NOMO-1 (cell line): ENCODE results near the gene STX18.

Source experiments
- DNase-seq, 2 experiments: peaks; one replicate each; lab custom pipeline; 2025; ENCODE audit not compliant: unreplicated experiment in 2 of 2; lab: John Stamatoyannopoulos, UW

The STX18 gene

DNA sequence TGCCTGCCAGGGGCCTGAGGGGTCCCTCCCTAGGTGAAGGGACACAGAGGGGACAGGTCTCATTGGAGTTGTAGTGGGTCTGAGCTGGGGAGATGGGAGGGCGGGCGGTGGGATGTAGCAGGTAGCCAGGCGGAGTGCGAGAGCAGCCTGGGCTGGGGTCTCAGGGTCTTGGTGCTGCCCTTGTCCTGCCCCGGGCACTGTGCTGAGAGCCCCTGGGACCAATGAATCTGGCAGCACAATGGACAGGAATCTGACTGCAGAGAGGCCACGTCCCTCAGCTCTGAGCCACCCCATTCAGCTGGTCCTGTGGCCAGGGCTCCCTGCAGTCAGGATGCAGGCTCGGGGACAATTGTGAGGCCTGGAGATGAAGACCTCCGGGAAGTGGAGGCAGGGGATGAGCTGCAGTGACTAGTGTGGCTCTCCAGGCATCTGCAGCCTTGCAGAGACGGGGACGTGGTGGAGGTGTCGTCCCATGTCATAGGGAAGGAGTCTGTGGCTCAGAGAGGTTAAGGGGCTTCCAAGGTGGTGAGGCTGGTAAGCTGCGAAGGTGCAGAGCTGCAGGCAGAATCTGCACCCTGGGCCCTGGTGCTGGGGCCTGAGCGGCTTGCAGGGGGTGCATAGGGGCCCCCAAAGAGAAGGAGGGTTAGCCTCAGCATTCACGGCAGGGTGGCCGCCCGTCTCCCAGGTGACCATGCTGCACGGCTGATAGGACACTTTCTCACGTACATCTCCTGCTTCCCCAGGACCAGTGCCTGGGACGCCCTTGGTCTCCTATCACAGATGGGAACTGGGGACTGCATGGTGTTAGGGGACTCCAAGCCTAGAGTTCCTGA is 134.3 kb downstream of the STX18 start:
- no peak for DNase-seq

DNA sequence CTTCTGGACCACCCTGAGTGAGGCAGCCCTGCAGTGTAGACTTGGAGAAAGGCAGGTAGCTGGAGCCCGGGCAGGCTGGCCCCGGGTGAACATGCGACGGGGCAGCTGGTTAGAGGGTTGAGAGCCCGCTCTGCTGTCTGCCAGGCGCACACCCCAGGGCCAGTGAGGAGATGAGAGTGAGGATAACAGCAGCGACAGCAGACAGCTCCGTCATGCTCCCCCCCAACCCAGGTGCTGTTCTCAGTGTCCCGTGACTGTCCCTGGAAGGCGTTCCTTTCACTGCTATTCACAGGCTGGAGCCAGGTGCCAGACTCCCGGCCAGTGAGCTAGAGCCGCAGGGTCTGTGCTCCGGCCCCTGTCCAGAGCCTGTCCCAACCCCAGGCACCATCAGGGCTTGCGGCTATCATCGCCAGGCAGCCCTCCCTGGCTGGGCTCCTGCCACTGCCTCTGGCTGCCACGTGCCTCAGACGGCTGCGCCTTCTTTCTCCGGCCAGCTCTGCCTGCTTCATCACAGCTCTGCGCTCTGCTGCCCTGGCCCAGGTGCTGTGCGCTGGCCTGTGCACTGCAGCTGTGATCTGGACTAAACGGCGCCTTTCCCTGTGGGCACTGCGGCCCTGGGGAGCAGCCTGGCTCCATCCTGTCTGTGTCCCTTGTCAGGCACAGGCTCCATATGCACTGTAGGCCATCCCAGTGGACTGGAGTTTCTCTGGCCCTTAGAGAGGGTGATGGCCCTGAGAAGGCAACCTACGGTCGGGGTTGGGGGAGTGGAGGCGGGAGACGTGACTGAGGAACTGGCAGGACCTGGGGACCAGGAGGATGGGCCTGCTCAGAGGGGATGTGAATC is 135.2 kb downstream of the STX18 start:
- no peak for DNase-seq

DNA sequence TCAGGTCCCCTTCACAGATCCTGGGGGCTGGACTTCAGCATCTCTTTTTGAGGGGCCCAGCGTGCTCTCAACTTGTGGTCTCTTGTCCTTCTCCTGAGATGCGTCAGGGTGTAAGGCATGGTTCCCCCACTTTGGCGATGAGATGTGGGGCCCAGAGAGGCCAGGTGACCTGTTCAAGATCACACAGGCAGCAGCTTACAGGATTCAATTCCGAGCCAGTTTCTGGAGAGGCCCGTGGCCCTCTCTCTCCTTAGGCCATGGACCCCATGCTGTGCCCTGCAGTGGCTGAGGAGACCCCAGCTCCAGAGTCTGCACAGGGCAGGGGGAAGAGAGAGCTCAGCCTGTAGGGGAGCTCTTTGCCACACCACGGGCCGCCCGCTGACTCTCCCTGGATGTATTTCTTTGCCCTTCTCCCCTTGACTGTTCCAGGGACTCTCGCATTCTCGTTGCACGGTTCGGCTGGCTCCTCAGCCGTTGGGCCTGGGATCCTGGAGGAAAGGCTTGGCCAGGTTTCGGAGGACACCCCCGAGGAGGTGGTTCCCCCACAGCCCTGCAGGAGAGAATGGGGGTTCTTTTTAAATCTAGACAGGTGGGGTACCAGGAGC is 136.4 kb downstream of the STX18 start:
- DNase-seq = no peak

DNA sequence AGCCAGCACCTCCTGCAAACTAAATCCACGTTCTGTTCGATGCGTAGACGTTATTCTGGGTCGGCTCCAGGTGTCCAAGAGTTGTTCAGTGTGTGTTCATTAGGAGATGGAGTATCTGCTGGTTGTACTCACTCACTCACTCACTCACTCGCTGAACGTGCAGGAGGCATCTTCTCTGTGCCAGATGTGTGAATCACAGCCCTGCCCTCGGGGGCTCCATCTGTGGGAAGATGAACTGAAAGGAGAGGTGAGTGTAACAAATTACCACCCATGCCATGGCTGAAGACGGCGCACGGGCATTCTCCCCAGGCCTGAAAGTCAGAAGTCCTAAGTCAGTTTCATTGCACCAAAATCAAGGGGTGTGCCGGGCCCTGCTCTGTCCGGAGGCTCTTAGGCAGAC is 138.9 kb downstream of the STX18 start:
- DNase-seq = no peak

DNA sequence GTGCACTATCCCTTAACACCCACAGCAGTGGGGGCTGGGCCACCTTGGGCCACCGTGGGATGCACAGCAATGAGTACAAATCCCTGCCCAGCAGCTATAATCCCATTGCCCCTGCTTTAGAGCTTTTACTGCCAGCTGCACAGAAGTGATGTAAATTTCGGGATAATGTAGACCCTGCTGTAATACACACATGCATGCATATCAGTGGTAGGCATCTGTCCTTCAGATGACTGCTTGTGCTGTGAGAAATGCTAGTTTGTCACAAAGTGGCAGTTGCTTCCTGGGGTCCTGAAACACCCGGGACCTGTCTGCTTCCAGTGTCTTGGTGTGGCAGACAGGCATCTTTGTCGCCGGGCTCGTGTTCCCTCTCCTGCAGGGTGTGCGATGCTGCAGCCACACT is 140.8 kb downstream of the STX18 start:
- DNase-seq = no peak

DNA sequence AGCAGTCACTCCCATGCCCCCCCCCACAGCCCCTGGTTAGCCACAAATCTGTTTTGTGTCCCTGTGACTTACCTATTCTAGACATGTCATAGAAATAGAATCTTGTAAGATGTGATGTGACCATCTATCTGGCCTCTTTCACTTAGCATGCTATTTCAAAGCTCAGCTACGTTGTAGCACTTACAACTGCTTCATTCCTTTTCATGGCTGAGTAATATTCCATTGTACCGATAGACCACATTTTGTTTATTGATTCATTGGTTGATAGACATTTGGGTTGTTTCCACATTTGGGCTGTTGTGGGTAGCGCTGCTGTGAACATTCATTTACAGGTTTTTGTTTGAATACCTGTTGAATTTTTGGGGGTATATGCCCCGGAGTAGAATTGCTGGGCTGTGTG is 143.4 kb downstream of the STX18 start:
- DNase-seq = no peak

DNA sequence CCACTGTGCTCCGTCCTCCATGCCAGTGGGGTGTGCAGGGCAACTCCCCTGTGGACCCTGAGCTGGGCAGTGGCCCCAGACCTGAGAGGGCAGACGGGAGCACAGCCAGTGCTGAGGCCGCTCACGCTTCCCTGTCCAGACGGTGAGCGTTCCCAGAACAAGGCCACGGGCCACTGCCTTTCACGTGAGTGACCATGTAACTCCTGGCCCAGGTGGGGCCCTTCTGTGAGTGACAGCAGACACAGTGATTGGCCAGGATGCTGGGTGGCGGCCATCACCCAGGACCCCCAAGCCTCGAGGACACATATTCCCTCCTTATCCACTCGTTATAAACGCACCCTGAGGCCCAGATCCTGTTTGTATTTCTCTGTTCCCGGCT is 144.4 kb downstream of the STX18 start:
- DNase-seq = no peak

DNA sequence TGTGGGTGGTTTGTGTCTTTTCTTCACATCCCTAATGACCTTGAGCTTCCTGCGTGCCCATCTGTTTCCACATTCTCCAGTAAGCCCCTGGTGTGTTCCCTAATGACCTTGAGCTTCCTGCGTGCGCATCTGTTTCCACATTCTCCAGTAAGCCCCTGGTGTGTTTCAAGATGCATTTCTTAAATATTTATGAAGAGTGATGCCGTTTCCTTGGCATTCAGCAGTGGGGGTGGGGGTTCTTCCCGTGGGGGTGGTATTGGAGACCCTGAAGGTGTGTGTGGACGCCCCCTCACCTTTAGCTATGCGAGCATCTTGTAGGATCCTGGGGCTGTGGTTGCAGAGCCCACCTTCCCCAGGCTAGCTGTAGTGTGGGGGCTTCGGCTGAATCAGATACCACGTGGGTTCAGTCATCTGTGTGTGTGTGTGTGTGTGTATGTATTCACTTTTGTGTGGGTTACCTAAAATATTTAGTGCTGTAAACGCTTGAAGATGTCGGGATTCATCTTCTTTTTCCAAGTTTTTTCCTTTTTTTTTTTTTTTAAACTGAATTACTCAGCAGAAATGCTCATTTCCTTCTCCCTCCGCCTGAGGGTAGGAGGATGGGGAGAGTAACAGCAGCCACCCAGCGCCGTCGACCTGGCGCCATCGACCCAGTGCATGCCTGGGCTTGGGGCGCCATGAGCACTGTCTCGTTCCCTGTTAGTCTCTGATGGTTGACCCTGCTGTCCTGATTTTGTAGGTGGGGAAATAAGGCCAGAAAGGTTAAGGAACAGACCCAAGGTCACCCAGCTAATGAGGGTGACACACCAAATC is 145.0 kb downstream of the STX18 start:
- no peak for DNase-seq

DNA sequence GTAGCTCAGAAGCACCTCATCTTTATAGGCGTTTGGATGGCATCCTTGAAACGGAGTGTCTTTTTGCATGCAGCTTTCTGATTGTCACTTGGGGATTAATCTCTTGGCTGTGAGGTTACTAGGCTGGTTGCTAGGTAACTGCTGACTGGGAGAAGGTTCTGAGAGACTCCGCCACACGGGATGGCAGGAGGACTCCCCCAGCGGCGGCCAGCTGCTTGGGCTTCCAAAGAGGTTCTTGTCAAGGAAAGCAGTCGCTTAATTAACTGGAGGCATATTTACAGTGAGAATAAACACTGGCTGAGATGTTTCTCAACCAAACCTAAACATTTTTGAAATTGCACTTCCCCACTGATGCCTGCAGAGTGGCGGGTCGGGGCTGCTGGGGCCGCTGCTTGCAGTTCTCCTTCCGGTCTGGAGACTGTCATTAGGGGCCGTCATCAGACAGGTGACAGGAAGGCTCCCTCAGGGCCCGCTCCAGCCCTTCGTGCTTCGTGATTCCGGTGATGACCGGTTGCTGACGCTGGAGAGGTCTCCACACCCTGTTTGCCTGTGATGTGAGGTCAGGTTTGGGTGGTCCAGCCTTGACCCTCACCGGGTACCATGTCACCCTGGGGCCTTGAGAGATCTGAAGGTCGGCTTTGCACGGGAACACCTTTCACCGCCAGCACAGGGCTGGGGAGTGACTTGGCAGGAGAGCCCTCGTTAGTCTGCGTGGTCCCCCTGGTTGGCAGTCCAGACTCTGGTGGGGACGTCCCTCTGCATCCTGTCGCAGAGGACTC is 145.8 kb downstream of the STX18 start:
- peak; percentile 41 to 51 for DNase-seq

DNA sequence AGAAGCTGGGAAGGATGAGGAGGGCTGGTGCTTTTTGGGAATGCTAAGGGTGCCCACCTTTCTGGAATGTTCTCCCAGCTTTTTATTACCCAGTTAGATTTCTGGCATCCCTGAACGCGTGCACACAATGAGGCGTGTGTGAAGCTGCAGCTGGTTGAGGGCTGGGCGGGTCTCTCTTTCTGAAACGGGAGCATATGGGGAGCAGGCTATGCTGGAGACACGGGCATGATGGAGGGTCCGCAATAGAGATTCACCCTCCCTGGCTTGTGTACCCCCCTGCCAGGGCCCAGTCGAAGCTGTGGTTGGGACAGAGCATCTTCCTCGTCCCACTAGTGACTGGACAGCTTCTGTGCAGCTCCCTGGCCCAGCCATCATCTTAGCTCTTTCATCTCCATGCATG is 146.5 kb downstream of the STX18 start:
- DNase-seq = no peak

DNA sequence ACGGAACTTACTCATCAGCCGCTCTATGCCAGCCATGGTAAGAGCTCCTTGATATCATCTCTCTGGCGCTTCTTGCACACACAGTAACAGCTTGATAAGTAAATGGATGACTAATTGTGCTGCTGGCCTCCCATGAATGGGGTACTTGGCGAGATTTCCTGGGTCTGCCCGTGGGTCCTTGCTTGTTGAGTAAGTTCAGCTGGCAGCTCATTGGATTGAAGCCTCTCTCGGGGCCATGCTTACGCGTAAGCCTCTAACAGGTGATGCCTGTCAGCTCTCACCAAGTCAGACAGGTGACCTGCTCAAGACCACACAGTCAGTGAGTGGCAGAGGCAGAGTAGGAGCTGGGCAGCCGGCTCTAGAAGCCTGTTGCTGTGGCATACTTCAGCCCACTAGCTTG is 147.2 kb downstream of the STX18 start:
- DNase-seq = no peak

DNA sequence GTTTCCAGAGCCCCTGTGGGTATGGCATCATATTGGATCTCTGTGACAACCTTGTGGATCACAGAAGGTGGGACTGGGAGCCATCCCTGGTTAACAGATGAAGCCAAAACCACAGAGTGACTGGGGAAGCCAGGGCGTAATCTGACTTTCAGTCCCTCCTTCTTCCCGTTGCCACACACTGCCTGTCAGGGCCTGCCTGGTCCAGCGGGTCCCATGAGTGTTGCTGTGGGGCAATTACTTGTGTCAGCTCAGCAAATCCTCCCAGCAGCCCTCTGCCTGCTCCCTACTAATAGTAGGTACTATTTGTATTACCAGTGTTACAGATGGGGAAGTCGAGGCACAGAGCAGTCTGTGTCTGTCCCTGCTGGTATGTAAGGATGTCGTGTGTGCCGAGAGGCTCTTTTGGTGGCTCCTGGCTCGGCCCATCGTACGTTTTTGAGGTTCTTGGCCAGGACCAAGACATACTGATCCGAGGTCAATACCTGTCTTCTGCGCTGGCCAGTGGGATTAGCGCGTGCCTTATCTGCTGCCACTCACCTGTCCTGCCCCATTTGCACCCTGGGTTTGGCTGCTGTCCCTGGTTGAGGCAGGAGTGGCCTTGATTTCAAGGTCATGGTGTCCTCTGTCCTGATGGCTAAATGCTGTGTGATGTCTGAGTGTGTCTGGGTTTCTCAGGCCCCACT is 149.2 kb downstream of the STX18 start:
- peak; percentile 4 to 61 for DNase-seq

DNA sequence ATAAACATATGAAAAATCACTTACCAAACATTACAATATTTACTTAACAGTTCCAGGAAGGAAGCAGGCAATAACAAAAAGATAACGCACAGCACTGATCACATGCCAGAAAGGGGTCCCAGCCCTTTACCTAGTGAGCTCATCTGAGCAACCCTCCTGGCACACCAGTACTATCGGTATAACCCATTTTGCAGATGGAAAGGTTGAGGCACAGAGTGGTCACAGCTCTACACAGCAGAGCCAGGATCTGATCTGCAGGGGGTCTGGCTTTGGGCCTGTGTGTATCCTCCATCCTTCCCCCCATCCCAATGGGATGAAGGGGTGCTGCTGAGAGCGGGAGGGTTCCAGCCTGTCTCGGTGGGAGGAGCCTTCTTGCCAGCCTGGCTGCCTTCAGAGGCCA is 150.0 kb downstream of the STX18 start:
- DNase-seq = no peak

DNA sequence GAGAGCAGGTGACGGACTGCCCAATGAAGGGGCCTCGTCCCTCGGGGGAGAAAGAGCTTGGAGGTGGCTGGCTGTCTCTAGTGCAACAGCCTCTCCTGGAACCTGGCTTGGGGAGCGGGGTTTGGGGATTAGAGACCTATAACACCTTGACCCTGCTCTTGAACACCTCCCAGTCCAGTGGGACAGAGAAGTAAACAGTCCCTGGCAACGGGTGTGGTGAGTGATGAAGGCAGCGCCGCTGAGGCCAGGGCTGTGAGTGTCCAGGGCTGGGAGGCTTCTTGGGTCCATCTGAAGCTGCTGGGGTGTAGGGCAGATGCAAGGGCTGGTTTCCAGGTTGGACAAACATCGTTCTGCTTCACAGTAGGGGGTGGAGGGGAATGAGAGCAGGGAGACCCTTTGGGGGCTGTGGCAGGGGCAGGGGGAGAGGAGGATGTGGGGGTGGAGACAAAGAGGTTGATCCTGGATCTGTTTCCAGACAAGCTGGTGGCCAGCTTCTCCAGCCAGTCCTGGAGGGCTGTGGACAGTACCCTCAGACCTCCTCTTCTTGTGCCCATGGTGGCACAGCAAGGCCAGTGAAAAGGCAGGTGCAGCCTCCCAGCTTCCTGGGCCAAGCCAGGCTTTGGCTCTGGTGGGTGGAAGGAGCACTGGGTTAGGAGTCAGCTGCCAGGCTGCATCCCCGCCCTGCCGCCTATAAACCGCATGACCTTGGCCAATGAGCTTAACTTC is 151.2 kb downstream of the STX18 start:
- no peak for DNase-seq

DNA sequence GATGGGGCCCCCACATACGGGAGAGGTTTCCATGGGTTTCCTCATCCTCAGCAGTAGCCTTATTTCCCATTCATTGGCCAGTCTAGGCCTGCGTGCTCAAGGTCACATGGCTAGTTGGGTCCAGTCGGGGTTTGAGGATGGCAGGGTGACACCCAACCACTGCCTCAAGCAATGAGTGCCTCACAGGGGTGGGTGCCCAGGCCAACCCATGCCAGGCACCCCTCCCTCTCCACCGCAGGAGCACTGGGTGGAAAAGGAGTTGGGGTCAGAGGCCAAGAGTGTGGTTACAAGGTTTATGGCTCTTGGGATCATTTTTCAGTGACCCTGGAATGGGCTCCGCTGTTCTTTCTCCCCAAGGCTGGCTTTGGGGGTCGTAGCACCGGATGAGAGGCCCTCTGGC is 151.8 kb downstream of the STX18 start:
- DNase-seq = no peak

DNA sequence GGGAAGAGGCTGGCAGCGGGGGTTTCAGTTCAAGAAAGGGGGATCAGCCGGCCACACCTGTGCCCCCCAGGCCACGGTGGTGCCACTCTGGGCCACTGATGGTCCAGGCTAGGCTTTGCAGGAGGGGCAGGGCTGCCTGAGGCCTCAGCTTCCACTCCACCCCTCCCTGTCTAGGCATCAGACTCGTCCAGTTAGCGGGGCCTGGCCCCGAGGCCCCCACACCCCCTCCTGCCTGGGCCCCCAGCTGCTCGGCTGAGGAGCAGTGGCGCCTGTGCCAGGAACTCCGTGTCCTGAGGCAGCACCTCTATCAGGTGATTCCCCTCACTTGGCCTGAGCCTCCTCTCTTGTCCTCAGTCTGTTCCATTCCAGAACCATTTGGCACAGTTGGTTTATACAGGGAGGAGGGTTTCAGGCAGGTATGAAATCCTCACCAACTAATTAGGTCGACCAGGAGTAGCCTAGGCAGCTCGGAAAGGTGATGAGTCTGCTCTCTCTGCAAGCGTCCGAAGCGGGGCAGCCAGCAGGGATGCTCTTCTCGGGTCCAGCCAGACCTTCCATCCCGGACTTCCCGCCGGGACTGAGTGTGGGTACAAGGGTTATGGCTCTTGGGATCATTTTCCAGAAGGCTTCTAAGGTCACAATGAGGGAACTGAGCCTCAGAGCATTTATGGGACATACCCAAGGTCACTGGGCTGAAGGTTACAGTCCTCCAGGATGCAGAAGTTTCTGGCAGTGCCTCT is 152.8 kb downstream of the STX18 start:
- DNase-seq = no peak

DNA sequence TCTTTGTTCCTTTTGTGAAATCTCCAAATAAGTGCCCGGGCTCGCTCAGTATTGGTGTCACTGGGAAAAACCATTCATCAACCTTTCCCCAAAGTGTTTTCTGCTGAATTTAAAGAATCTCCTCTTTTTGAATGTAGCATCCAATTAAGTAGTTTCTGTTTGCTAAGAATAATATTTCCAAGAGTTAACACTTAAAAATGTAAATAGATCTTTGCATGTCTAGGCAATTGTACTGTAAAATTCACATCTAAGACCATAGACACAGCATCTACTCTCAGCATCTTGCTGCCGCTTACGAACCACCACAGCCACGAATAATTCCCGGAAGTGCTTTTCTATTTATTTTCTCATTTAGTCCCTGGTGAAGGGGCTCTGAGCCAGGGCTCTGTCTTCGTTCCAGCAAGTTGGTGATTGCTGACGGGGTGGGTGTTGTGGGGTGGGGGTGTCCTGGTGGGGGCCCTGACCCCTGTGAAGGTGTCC is 153.5 kb downstream of the STX18 start:
- no peak for DNase-seq
